Duodenal mucosa (tissue), 2 donors: ENCODE measurements around the gene OIT3.

Experiments
- H3K27ac ChIP-seq: one replicate; pipeline ENCODE4 v1.7.0; 2013; ENCODE audit warnings: low read depth, low read length
- H3K27me3 ChIP-seq, 2 donors: one replicate each; pipeline ENCODE4 v1.7.0; 2013; ENCODE audit warnings: low read length in 2 of 2, control low read depth in 1 of 2; ENCODE audit not compliant: insufficient read depth in 2 of 2, control insufficient read depth in 1 of 2
- H3K36me3 ChIP-seq, 2 donors: one replicate each; pipeline ENCODE4 v1.7.0; 2013; ENCODE audit warnings: low read length in 2 of 2, control low read depth in 1 of 2; ENCODE audit not compliant: insufficient read depth in 2 of 2, control insufficient read depth in 1 of 2
- H3K4me1 ChIP-seq, 2 donors: one replicate each; pipeline ENCODE4 v1.7.0; 2013; ENCODE audit warnings: low read length in 2 of 2, control low read depth in 1 of 2; ENCODE audit not compliant: insufficient read depth in 2 of 2, control insufficient read depth in 1 of 2
- H3K4me3 ChIP-seq, 2 donors: one replicate each; pipeline ENCODE4 v1.7.0; 2013; ENCODE audit warnings: low read length in 2 of 2, low read depth in 1 of 2
- H3K9ac ChIP-seq, 2 donors: one replicate each; pipeline ENCODE4 v1.7.0; 2013; ENCODE audit warnings: low read length in 2 of 2, low read depth in 1 of 2
- H3K9me3 ChIP-seq, 2 donors: one replicate each; pipeline ENCODE4 v1.7.0; 2013; ENCODE audit warnings: low read length in 2 of 2, control low read depth in 1 of 2; ENCODE audit not compliant: control insufficient read depth in 1 of 2

The OIT3 gene

DNA sequence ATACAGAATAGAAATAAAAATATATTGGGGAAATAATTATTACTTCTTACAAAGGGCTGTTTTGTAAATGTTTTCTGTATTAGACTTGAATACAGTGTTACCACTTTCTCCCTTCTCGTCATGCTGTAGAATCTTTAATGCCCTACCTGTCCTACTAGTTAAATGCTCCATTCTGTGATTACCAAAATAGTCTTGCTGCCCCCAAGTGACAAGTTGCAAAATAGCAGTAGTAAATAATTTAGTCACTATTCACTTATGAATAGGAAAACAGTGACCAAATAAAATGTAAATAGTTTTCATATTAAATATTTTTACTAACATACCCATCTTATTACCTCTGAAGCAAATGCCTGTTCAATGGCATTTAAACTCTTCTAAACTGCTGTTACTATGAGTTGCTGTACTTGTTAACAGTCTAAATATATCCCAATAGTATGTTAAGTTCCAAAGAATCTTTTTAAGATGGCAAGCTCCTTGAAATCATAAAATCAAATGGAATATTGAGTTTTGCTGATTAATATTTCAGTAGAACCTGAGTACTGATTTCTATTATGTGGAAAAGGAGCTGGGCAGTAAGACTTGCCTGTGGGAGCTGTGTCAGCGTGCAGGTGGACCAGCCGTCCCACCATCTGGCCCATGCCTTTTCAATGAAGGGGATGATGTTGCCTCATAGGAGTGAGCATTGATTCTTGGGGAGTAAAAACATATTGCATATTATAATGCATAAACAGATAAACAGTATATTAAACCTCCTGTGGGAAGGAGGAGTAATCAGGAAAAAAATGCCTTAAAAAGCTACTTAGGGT, 18.1 kb upstream of the OIT3 start:
- no peaks in the 10 kb centered on the region for H3K9me3 ChIP-seq
- no peak overlapping the region for H3K27ac ChIP-seq
- H3K27me3 ChIP-seq = no peaks in the 10 kb centered on the region
- H3K36me3 ChIP-seq = peaks cover 15 to 38% of the 10 kb centered on the region in 2 donors
- H3K9ac ChIP-seq = no peak overlapping the region
- H3K4me1 ChIP-seq = no peaks in the 10 kb centered on the region
- no peak overlapping the region for H3K4me3 ChIP-seq

DNA sequence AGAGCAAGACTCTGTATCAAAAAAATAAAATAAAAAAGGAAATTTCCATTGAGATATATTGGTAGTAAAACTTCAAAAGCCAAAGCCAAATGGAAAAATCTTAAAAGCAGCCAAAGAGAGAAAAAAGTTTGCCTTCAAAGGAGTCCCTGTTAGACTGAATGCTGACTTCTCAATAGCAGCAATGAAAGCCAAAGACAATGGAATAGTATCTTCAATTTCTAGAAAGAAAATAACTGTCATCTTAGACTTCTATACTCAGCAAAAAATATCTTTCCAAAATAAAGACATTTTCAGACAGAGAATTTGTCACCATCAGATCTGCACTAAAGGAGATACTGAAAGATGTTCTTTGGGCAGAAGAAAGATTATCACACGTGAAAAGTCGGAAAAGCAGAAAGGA, 14.3 kb upstream of the OIT3 start:
- Histone ChIP-seq H3K27me3 (no peaks in the 10 kb centered on the region), H3K36me3 (peaks cover 26 to 35% of the 10 kb centered on the region in 2 donors), H3K27ac (no peak overlapping the region), H3K4me1 (no peaks in the 10 kb centered on the region), H3K9ac (no peak overlapping the region), H3K4me3 (no peak overlapping the region), H3K9me3 (no peaks in the 10 kb centered on the region)

DNA sequence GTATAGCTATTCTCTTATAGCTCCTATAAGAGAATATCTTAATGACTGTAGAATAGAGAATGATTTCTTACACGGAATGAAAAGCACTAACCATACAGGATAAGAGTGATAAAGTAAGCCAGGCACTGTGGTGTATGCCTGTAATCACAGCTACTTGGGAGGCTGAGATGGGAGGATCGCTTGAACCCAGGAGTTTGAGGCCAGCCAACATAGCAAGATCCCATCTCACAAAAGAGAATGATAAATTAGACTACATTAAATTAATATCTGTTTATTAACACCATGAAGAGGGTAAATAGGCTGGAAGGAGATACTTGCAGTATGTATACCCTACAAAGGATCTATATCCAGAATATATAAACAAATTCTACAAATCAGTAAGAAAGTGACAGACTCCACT, 12.2 kb upstream of the OIT3 start:
- Histone ChIP-seq H3K27me3 (no peaks in the 10 kb centered on the region), H3K9me3 (no peaks in the 10 kb centered on the region), H3K27ac (no peak overlapping the region), H3K9ac (no peak overlapping the region), H3K36me3 (peaks cover 26 to 49% of the 10 kb centered on the region in 2 donors), H3K4me1 (no peaks in the 10 kb centered on the region), H3K4me3 (no peak overlapping the region)

- no peak overlapping the region for H3K27ac ChIP-seq
- H3K36me3 ChIP-seq = peaks cover 30 to 54% of the 10 kb centered on the region in 2 donors
- no peaks in the 10 kb centered on the region for H3K4me1 ChIP-seq
- no peaks in the 10 kb centered on the region for H3K9me3 ChIP-seq
- no peak overlapping the region for H3K4me3 ChIP-seq
- no peak overlapping the region for H3K9ac ChIP-seq
- no peaks in the 10 kb centered on the region for H3K27me3 ChIP-seq
Measured at GRCh38 chr10:72883861-72884260, 9.7 kb upstream of the OIT3 start.

DNA sequence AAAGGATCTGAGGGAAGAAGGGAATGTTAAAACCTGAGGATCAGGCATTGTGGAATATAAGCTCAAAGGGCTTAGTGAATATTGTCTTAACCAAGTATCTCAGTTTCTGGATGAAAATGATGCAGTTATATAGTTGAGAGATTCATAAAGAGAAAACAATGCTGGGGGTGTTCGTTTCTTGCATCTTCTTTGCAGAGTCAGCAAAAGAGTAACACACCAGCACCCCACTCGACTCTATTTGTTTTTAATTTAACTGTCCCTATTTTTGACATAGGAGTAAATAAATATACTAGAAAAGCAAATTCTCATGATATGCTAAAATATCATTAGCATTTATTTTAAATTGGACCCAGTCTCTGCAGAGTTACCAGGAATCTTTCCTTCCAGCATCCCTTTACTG, 7.6 kb upstream of the OIT3 start:
- no peak overlapping the region for H3K4me3 ChIP-seq
- no peak overlapping the region for H3K27ac ChIP-seq
- peaks cover 17 to 48% of the 10 kb centered on the region in 2 donors for H3K36me3 ChIP-seq

GRCh38 chr10:72886621-72887020, 6.9 kb upstream of the OIT3 start:
- Histone ChIP-seq H3K9me3 (no peaks in the 10 kb centered on the region), H3K27me3 (no peaks in the 10 kb centered on the region), H3K4me1 (no peaks in the 10 kb centered on the region), H3K4me3 (no peak overlapping the region), H3K9ac (no peak overlapping the region), H3K36me3 (peaks cover 11 to 43% of the 10 kb centered on the region in 2 donors), H3K27ac (no peak overlapping the region)

More for the DNA sequence above, 7.6 kb upstream of the OIT3 start:
- no peak overlapping the region for H3K9ac ChIP-seq
- no peaks in the 10 kb centered on the region for H3K27me3 ChIP-seq
- H3K4me1 ChIP-seq = no peaks in the 10 kb centered on the region
- no peaks in the 10 kb centered on the region for H3K9me3 ChIP-seq

DNA sequence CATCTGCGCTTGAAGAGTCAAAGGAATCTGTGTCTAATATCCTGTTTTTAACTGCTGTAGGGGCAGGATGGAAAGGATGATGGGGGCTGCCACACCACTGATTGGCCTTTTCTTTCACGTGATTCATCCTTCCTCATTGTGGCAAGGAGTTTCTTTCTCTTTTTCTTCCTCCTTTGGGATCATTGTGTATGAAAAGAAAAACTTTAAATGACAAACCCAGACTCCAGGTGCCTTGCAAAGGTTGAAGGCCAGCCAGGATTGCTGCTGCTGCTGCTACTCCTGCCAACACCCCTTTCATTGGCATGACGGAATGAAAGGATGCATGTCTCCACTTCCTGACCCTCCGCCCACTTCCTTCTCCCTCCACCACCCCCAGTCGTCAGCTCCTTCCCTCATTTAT, 6.5 kb upstream of the OIT3 start:
- Histone ChIP-seq H3K9me3 (no peaks in the 10 kb centered on the region), H3K27ac (no peak overlapping the region), H3K4me3 (no peak overlapping the region), H3K36me3 (peaks cover 8 to 41% of the 10 kb centered on the region in 2 donors), H3K4me1 (no peaks in the 10 kb centered on the region), H3K27me3 (no peaks in the 10 kb centered on the region), H3K9ac (no peak overlapping the region)

DNA sequence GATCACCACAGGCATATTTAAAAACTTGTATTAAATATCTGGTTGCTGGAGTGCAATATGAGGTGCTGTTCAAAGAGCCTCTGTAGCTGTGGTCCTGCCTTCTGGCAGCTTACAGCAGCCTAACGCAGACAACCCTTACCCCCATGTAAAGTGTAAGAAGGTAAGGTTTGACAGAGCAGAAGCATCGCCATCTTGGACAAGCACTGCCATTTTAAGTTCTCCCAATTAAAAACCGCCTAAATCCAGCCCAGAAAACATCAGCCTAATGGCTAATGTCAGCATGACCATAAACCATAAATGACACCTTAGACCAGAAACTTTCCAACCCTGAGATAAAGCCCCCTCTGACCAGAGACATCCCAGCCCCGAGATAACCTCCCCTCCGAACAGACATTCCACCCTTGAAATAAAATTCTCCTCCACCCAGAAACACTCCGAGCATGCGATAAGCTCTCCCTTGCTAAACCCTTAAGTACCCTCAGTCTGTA, 5.3 kb upstream of the OIT3 start:
- Histone ChIP-seq H3K27ac (no peak overlapping the region), H3K4me1 (no peaks in the 10 kb centered on the region), H3K36me3 (peaks cover 7 to 41% of the 10 kb centered on the region in 2 donors)

GRCh38 chr10:72889391-72889831, 4.1 kb upstream of the OIT3 start:
- H3K36me3 ChIP-seq = peaks cover 4 to 35% of the 10 kb centered on the region in 2 donors
- H3K9me3 ChIP-seq = no peaks in the 10 kb centered on the region
- H3K4me1 ChIP-seq = no peaks in the 10 kb centered on the region
- H3K27me3 ChIP-seq = no peaks in the 10 kb centered on the region
- no peak overlapping the region for H3K4me3 ChIP-seq
- no peak overlapping the region for H3K27ac ChIP-seq
- H3K9ac ChIP-seq = no peak overlapping the region

More for the DNA sequence above, 5.3 kb upstream of the OIT3 start:
- Histone ChIP-seq H3K27me3 (no peaks in the 10 kb centered on the region), H3K9me3 (no peaks in the 10 kb centered on the region), H3K9ac (no peak overlapping the region), H3K4me3 (no peak overlapping the region)

DNA sequence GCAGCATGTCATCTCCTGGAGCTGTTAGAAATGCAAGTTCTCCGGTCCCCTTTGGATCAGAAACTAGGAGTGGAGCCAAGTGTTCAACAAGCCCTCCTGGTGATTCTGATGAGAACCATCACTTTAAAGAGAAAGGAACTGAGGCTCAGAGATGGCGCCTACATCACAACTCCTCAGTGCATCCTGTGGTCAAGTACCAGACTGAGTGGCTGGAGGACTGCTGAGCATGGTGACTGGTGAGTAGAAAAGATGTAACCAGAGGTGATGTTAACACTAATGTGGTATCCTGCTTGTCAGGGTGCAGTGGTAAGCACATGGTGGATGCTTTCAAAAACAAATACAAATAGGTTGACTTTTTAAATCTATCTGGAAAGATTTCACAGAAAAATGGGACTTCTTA, 3.5 kb upstream of the OIT3 start:
- no peak overlapping the region for H3K27ac ChIP-seq
- H3K36me3 ChIP-seq = peaks cover 4 to 28% of the 10 kb centered on the region in 2 donors
- no peaks in the 10 kb centered on the region for H3K4me1 ChIP-seq

More for the DNA sequence above, 3.5 kb upstream of the OIT3 start:
- Histone ChIP-seq H3K27me3 (no peaks in the 10 kb centered on the region), H3K9ac (no peak overlapping the region), H3K9me3 (no peaks in the 10 kb centered on the region), H3K4me3 (no peak overlapping the region)
